Stimulated activated CD8-positive, alpha-beta memory T cell treated with anti-CD3 and anti-CD28 coated beads, Interleukin-12 subunit alpha, Interleukin-12 subunit beta, amount 100 ng/mL, for 4 hours (primary cell): ENCODE results near the gene UGT1A10.

Experiments
- DNase-seq: peaks from one replicate; pipeline ENCODE4 v3.0.0-alpha.2; 2020; ENCODE audit warnings: low read depth

The UGT1A10 gene

DNA sequence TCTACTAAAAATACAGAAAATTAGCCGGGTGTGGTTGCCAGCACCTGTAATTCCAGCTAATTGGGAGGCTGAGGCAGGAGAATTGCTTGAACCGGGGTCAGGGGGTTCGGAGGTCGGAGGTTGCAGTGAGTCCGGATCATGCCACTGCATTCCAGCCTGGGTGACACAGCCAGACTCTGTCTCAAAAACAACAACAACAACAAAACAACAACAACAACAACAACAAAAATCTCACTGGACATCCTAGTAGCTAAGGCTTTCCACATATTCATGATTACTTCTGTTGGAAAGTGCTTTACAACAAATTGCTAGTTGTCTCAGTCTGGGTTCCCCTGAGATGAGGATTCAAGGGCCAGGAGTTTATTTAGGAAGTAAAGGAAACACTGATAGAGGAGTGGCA is 137.6 kb downstream of the UGT1A10 start:
- no peak for DNase-seq

GRCh38 chr2:233775414-233775813 is 139.2 kb downstream of the UGT1A10 start:
- no peak for DNase-seq

- no peak for DNase-seq
Measured at GRCh38 chr2:233778030-233778429, 141.8 kb downstream of the UGT1A10 start, which contains the start of gene MROH2A. Gene MROH2A (plus strand): TSS chr2:233778330. CDS start chr2:233779359, 1,029 bp downstream.

GRCh38 chr2:233779722-233780121 is 143.5 kb downstream of the UGT1A10 start:
- no peak for DNase-seq

DNA sequence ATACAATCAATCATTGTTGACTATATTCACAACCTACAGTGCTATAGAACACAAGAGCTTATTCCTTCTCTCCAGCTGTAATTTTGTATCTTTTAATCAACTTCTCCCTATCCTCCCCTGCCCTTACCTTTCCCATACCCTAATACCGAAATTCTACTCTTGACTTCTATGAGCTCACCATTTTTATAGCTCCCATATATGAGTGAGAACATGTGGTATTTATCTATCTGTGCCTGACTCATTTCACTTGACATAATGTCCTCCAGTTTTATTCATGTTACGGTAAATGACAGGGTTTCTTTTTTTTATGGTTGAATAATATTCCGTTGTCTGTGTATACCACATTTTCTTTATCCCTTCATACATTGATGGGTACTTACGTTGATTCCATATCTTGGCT is 144.5 kb downstream of the UGT1A10 start:
- DNase-seq = no peak

- no peak for DNase-seq
Measured at GRCh38 chr2:233789554-233789953, 153.3 kb downstream of the UGT1A10 start.

DNA sequence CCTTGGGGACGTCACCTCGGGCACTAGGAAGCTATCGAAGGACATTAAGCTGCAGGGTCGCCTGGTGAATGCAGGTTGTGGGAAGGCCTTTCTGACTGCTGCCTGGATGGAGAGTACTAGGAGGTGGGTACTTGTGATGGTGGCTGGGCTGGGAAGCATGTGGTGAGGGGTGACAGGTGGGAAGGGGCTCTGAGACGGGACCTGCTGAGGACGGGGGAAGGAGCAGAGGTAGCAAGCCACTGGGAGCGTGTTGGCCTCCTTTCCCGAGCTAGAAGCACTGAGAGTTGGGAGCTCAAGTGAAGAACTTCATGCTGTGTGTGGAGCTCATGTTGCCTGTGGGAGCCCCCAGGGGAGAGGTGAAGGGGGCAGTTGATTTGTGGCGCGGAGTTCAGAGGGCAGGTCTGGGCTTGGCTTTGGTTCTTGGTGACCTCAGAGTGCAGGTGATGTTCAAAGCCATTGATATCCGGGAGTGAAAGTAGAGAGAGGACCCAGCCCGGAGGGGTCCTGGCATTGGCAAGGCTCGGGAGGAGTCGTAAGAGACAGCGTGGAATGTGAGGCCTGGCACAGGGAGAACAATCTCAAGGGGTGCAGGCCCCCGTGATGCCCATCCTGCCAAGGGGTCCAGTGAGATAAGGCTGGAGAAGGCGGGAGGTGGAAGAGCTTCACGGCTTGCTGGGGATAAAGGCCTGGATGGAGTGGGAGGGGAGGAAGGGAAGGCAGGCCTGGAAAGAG is 155.1 kb downstream of the UGT1A10 start:
- no peak for DNase-seq

- DNase-seq = no peak
Measured at GRCh38 chr2:233791883-233792329, 155.7 kb downstream of the UGT1A10 start.

- no peak for DNase-seq
Measured at GRCh38 chr2:233792720-233793119, 156.5 kb downstream of the UGT1A10 start.

DNA sequence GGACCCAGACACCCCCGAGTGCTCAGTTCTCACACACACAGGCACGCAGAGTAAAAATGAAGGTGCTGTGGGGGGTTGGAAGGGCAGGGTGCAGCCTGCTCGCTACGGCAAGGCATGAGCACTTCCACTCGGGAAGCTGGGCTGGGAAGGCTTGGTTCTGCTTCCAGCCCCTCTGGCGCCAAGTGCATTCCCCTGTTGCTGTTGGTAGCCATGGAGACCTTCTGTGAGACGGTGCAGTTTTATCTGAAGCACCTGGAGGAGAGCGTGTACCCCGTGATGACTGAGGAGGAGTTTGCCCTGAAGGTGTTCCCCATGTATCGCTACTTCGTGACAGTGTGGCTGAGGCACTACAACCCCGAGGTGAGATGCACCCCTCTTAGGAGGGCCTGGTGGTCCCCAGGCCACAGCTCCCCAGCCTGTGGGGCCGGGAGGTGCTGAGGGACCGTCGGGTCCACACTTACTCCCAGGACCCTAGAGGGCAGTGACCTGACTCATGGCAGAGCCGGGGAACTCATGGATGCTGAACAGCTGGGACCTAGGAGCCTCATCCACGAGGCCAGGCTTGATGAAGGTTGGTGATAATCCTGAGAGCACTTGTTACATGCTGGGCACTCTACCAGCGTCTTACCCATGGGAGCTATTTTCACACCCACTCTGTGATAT is 157.3 kb downstream of the UGT1A10 start:
- no peak for DNase-seq

DNA sequence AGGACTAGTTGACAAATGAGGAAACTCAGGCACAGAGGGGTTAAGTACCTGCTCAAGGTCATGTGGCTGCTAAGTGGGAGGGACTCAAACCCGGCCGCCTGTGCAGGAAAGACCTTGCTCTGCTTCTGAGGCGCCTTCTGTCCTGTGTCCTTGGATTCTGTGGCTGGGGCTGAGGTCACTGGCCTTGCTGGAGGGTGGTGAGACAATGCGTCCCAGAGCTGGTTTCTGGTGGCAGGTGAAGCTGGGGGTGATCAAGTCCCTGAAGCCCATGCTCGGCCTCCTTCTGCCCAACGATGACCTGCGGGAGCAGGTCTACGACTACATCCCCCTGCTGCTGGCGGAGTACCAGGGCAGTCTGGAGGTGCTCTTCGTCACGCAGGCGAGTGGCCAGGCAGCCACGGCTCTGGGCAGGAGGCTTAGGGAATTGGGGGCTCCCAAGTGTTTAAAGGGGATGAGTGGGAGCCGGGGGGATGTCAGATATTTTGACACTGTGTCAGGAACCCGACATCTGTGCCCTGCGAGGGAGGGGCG is 157.9 kb downstream of the UGT1A10 start:
- DNase-seq = no peak

GRCh38 chr2:233795735-233796171 is 159.5 kb downstream of the UGT1A10 start:
- no peak for DNase-seq

GRCh38 chr2:233796254-233796653 is 160.0 kb downstream of the UGT1A10 start:
- DNase-seq = no peak

- DNase-seq = no peak
Measured at GRCh38 chr2:233798335-233799086, 162.3 kb downstream of the UGT1A10 start.

DNA sequence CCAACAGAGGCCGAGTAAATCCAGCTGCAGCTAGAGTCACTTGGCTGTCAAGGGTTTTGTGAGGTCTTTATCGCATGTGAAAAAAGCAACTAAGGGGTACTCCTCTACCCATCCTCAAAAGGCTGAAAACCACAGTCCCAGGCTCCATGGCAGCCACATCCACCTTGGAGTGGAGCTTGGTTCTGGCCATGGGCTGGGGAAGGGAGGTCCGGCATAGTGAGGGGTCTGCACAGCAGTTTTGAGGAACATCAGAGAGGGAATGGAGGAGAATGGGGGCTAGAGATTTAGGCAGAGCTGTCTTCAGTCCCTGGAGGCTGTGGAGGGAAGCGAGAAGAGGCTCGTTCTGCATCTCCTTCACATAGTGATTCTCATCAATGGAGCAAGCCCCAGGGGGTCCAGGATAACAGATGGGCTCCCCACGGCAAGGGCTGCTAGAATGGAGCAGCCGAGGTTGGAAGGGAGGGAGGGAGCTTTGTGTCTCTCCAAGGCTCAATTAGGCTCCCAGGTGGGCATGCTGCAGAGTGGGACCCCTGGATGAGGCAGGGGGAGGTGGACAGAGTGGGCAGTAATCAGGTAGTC is 162.9 kb downstream of the UGT1A10 start:
- DNase-seq = no peak

DNA sequence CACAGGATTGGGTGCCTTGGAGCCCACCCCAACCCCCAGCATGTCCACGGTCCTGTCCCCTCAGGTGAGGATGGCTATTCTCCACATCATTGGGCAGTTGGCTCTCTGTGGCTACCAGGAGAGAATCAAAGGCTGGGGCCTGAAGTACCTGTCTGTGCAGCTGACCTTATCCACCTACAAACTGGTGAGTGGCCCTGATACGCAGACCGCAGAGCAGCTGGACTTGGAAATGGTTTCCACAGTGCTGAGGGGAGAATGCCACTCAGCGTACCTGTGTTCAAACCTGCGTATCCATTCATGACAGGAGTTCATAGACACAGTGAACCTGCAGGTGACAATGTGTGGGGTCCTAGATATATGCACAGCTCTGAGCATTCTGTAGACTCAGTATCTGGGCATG is 163.5 kb downstream of the UGT1A10 start:
- no peak for DNase-seq

DNA sequence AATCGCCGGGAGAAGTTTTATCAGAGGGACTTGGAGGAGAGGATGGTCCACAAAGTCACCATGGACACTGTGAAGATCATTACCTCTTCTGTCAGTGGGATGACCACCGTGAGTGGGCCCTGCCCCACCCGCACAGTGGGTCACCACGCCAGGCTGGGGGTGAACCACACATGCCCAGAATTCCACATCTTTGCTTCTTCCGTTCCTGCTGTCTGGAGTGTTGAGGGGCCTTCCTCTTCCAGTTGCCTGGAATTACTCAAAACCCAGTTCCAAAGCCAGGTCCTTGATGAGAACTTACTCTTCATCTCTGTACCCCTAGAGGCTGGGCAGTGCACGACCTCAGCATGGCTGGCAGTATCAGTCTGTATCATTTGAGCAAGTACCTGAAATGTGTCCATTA is 164.0 kb downstream of the UGT1A10 start:
- DNase-seq = no peak

DNA sequence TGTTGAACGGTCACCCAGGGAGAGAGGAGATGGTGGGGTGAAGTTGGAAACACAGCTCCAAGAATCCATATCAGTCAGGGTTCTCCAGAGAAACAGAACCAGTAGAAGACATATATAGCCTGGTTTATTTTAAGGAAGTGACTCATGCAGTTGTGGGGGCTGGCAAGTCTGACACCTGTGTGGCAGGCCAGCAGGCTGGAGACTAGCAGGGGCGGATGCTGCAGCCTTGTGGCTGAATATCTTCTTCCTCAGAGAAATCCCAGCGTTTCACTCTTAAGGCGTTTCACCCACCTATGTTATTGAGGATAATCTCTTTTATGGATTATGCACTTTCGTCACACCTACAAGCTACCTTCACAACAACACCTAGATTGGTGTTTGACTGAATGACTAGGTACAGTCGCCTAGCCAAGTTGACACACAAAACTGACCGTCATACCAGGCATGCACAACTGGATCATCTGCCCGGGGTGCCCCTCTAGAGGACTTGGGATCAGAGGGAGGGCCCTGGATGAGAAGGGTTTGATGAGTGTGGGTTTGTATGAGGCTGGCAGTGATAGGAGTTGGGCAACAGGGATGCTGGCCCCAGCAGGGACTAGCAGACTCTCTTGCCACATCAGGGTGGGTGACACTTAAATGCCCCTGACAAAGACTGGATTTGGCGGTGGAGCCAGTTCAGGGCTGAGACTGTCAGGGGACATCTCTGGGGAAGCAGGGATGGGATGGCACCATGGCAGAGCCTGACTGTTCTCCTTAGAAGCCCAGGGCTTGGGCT is 165.3 kb downstream of the UGT1A10 start:
- no peak for DNase-seq

GRCh38 chr2:233802132-233802815 is 166.0 kb downstream of the UGT1A10 start:
- DNase-seq = no peak

DNA sequence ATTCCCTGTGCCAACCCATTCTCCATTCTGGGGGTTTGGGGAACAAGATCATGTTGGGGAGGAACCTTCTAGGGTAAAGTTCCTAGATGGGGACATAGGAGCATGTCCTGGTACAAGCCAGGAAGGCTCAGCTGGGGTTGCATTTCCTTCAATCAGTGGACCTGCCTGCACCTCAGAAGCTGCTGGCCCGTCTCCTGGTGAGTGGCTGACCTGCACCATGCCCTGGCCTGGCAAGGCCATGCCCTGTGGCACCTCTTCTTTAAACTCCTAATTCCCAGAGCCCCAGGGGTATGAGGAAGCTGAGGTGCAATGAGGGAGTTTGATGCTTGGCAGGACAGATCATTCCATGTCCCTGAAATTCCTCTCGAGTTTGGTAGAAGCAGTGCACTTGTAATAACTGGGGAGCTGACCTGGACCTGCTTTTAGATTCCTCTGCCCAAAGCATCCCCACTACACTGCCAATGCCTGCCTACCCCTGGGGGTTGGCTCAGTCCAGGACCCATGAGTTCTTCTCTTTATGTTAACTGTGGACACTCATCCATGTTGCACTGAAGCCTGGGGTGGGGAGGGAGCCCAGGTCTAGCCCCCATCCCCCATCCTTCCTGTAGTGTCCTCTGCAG is 167.2 kb downstream of the UGT1A10 start:
- no peak for DNase-seq
